Measurements from ENCODE around the gene GALNT9.

GALNT9 gene

GRCh38 chr12:132178801-132179401, 150.5 kb downstream of the GALNT9 start:
- no peak for DNase-seq

- DNase-seq: no peak
Measured at GRCh38 chr12:132178316-132178715, 151.1 kb downstream of the GALNT9 start.

- DNase-seq: no peak
Measured at GRCh38 chr12:132176920-132177551, 152.4 kb downstream of the GALNT9 start.

GRCh38 chr12:132176385-132176919, 152.9 kb downstream of the GALNT9 start:
- DNase-seq: no peak

GRCh38 chr12:132175496-132176384, 153.6 kb downstream of the GALNT9 start:
- no peak for DNase-seq

- no peak for DNase-seq
Measured at GRCh38 chr12:132174839-132175490, 154.4 kb downstream of the GALNT9 start.

- no peak for DNase-seq
Measured at GRCh38 chr12:132174015-132174838, 155.2 kb downstream of the GALNT9 start.

- DNase-seq: no peak
Measured at GRCh38 chr12:132173135-132174014, 156.0 kb downstream of the GALNT9 start.

- no peak for DNase-seq
Measured at GRCh38 chr12:132172619-132173018, 156.8 kb downstream of the GALNT9 start.

- no peak for DNase-seq
Measured at GRCh38 chr12:132171968-132172521, 157.3 kb downstream of the GALNT9 start.

- DNase-seq: no peak
Measured at GRCh38 chr12:132171293-132171967, 158.0 kb downstream of the GALNT9 start.

GRCh38 chr12:132170637-132171292, 158.6 kb downstream of the GALNT9 start:
- no peak for DNase-seq

- DNase-seq: no peak
Measured at GRCh38 chr12:132170094-132170636, 159.2 kb downstream of the GALNT9 start.

- no peak for DNase-seq
Measured at GRCh38 chr12:132169376-132169775, 160.0 kb downstream of the GALNT9 start.

- no peak for DNase-seq
Measured at GRCh38 chr12:132168311-132169031, 160.9 kb downstream of the GALNT9 start.

- no peak for DNase-seq
Measured at GRCh38 chr12:132167611-132168310, 161.6 kb downstream of the GALNT9 start.

GRCh38 chr12:132166801-132167591, 162.4 kb downstream of the GALNT9 start:
- DNase-seq: no peak
